ENCODE results near the gene MSLN. TPM values are rescaled to one million over a fixed set of nuclear protein-coding genes. Genes with fewer than 3 reads are reported as not detected.

Gene MSLN
- total and polyA plus RNA-seq, 2 of the 13 experiments (the other 11 are each of a cell fraction or from before 2014, with no cell fraction given) = 2.0 to 2.3 TPM

- TF ChIP-seq ZSCAN25 (CRISPR knock-in tag; IDR thresholded peaks at IDR 0.05) = peak; percentile 69; the same call in 1 of the 2 replicates
- peak; percentile 60; the same call in 1 of the 2 replicates for TF ChIP-seq ZNF501 (CRISPR knock-in tag; IDR thresholded peaks at IDR 0.05)
- no peak for TF ChIP-seq HOMEZ (CRISPR knock-in tag; IDR thresholded peaks at IDR 0.05; ENCODE audit: low read depth)
- peak; percentile 78; the same call in 1 of the 2 replicates for TF ChIP-seq ZNF543 (CRISPR knock-in tag; IDR thresholded peaks at IDR 0.05)
- TF ChIP-seq, protein P1, sequence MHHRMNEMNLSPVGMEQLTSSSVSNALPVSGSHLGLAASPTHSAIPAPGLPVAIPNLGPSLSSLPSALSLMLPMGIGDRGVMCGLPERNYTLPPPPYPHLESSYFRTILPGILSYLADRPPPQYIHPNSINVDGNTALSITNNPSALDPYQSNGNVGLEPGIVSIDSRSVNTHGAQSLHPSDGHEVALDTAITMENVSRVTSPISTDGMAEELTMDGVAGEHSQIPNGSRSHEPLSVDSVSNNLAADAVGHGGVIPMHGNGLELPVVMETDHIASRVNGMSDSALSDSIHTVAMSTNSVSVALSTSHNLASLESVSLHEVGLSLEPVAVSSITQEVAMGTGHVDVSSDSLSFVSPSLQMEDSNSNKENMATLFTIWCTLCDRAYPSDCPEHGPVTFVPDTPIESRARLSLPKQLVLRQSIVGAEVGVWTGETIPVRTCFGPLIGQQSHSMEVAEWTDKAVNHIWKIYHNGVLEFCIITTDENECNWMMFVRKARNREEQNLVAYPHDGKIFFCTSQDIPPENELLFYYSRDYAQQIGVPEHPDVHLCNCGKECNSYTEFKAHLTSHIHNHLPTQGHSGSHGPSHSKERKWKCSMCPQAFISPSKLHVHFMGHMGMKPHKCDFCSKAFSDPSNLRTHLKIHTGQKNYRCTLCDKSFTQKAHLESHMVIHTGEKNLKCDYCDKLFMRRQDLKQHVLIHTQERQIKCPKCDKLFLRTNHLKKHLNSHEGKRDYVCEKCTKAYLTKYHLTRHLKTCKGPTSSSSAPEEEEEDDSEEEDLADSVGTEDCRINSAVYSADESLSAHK (CRISPR knock-in tag; IDR thresholded peaks at IDR 0.05; ENCODE audit: borderline replicate concordance) = no peak
- TF ChIP-seq ZNF430 (CRISPR knock-in tag; IDR thresholded peaks at IDR 0.05) = peak; percentile 85
- TF ChIP-seq ZNF460 (CRISPR knock-in tag; IDR thresholded peaks at IDR 0.05; ENCODE audit: borderline replicate concordance) = no peak
- peak; percentile 21; the same call in 1 of the 2 replicates for TF ChIP-seq TFAP4 (IDR thresholded peaks at IDR 0.05; ENCODE audit: borderline replicate concordance, low read depth)
- no peak for TF ChIP-seq MAFG (CRISPR knock-in tag; IDR thresholded peaks at IDR 0.05)
- TF ChIP-seq ZBTB2 (CRISPR knock-in tag; IDR thresholded peaks at IDR 0.05; ENCODE audit: low read depth) = no peak; the same call in none of the 2 replicates
- TF ChIP-seq ZNF451 (CRISPR knock-in tag; IDR thresholded peaks at IDR 0.05) = peak; percentile 68; the same call in 1 of the 2 replicates
- TF ChIP-seq, protein P2, sequence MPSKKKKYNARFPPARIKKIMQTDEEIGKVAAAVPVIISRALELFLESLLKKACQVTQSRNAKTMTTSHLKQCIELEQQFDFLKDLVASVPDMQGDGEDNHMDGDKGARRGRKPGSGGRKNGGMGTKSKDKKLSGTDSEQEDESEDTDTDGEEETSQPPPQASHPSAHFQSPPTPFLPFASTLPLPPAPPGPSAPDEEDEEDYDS (CRISPR knock-in tag; IDR thresholded peaks at IDR 0.05) = 0 out of 2 replicates have a peak, but pooled peaks have one; percentile 5
- no peak for TF ChIP-seq HHEX (CRISPR knock-in tag; IDR thresholded peaks at IDR 0.05)
- TF ChIP-seq ZFP36 (IDR thresholded peaks at IDR 0.05; ENCODE audit: borderline replicate concordance, low read depth, low read length, partially characterized antibody) = no peak
- peak; percentile 19; the same call in 1 of the 2 replicates for TF ChIP-seq FOXK1 (CRISPR knock-in tag; IDR thresholded peaks at IDR 0.05; ENCODE audit: borderline replicate concordance, low read depth)
- TF ChIP-seq, protein P3, sequence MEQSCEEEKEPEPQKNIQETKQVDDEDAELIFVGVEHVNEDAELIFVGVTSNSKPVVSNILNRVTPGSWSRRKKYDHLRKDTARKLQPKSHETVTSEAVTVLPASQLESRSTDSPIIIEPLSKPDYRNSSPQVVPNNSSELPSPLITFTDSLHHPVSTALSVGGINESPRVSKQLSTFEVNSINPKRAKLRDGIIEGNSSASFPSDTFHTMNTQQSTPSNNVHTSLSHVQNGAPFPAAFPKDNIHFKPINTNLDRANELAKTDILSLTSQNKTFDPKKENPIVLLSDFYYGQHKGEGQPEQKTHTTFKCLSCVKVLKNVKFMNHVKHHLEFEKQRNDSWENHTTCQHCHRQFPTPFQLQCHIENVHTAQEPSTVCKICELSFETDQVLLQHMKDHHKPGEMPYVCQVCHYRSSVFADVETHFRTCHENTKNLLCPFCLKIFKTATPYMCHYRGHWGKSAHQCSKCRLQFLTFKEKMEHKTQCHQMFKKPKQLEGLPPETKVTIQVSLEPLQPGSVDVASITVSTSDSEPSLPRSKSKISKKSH (CRISPR knock-in tag; IDR thresholded peaks at IDR 0.05; ENCODE audit: borderline replicate concordance) = peak; percentile 84
- TF ChIP-seq BHLHE40 (IDR thresholded peaks at IDR 0.05; ENCODE audit: low read length) = peak; percentile 70
- TF ChIP-seq, protein P4, sequence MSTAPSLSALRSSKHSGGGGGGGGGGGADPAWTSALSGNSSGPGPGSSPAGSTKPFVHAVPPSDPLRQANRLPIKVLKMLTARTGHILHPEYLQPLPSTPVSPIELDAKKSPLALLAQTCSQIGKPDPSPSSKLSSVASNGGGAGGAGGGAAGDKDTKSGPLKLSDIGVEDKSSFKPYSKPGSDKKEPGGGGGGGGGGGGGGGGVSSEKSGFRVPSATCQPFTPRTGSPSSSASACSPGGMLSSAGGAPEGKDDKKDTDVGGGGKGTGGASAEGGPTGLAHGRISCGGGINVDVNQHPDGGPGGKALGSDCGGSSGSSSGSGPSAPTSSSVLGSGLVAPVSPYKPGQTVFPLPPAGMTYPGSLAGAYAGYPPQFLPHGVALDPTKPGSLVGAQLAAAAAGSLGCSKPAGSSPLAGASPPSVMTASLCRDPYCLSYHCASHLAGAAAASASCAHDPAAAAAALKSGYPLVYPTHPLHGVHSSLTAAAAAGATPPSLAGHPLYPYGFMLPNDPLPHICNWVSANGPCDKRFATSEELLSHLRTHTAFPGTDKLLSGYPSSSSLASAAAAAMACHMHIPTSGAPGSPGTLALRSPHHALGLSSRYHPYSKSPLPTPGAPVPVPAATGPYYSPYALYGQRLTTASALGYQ (CRISPR knock-in tag; IDR thresholded peaks at IDR 0.05) = no peak
These were observed 39.4 kb upstream of the MSLN start, which contains the start of gene ANTKMT (continued) for GRCh38 chr16:720990-721764.

All from HepG2 (cell line).